ENCODE results near the gene C1orf226. TPM values are rescaled to one million over a fixed set of nuclear protein-coding genes. Genes with fewer than 3 reads are reported as not detected.

C1orf226 gene
- total RNA-seq, 2 donors from 2014 or later: 5.1 to 6.2 TPM

Small RNA genes lying within 50 kb of the gene (microRNA-seq; reads per million reads assigned to microRNA genes)
- gene MIR556 (ENCODE audit: borderline microRNAs expressed): 2.8 reads per million, percentile 18 among the genes with 10 or more reads in this experiment

Other genes with a start within 250 kb of the C1orf226 start
- gene SPATA46, start 4.9 kb upstream of the C1orf226 start, total RNA-seq: not detected
- not detected for gene SH2D1B, start 30.4 kb downstream of the C1orf226 start, total RNA-seq
- gene UHMK1, start 116.1 kb downstream of the C1orf226 start, total RNA-seq: 10 to 100 TPM; 19.2 to 26.0 TPM
- 10 to 100 TPM; 36.4 to 39.4 TPM for gene UAP1, start 180.0 kb downstream of the C1orf226 start, total RNA-seq